ENCODE results near the gene PTPRB. TPM values are rescaled to one million over a fixed set of nuclear protein-coding genes. Genes with fewer than 3 reads are reported as not detected.

The PTPRB gene
- total RNA-seq = not detected

DNA sequence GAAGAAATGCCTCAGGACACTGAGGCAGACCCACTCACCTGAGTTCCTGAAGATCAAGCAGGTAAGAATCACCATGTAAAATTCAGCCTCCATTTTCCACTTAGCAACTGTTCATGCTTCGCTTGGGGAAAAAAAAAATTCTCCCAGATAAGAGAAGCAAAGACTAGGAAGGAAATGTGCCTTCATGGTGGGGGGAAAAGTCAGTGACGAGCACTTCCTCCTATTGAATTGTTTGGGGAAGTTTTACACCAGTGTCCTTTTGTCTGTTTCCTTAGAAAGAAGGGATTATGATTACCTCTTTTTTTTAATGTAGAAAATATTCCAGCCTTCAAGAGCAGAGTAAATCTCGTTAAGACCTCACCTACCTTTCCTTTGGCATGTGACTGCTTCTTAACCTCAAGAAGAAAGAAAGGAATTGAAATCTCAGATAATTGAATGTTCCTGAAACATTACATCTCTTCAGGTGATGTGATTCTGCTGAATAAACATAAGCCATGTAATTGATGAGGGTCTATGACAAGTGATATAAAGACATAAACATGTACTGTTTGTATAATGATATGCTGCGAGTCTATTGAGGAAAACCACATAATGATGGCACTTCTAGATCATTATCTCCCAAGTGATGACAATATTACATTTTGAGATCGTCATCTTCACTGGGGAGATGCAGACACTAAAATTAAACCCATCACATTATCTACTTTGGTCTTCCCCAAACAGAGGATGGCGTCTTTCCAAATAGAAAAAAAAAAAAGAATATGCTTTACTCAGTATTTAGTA is at the start of gene PTPRB:
Gene PTPRB, minus strand, starts transcription at position 127 of the 783 bp plus-strand sequence. Its CDS starts 34 bp downstream, at position 93.

